SU-DHL-6 (cell line): ENCODE measurements around the gene SWT1.

Experiments
- H2AFZ ChIP-seq: fragments of 200-600 bp; sonication (generic); 2 replicates; pipeline ENCODE4 v1.6.1; 2014; ENCODE audit warnings: low read depth, mild to moderate bottlenecking, moderate library complexity, mixed read lengths, antibody characterized with exemption, low read length; ENCODE audit not compliant: severe bottlenecking
- H3F3A ChIP-seq: fragments of 200-600 bp; shearing (Covaris generic); 2 replicates; pipeline ENCODE4 v1.6.0; 2016; ENCODE audit warnings: antibody characterized with exemption, mild to moderate bottlenecking; ENCODE audit not compliant: insufficient read depth
- H3K27ac ChIP-seq: fragments of 200-600 bp; sonication (generic); 2 replicates; pipeline ENCODE4 v1.5.1; 2016; ENCODE audit warnings: low read depth, mild to moderate bottlenecking, low read length, moderate library complexity, mixed read lengths
- H3K27me3 ChIP-seq: fragments of 200-600 bp; sonication (generic), shearing (Covaris generic); 2 replicates; pipeline ENCODE4 v1.6.0; 2014; ENCODE audit warnings: mild to moderate bottlenecking, low read length
- H3K36me3 ChIP-seq: fragments of 200-600 bp; sonication (generic); 2 replicates; pipeline ENCODE4 v1.6.1; 2014; ENCODE audit warnings: mild to moderate bottlenecking, low read length, mixed read lengths
- H3K4me2 ChIP-seq: fragments of 300-600, 200-600 bp; shearing (Covaris generic), sonication (generic); 2 replicates; pipeline ENCODE4 v1.6.0; 2014; ENCODE audit warnings: low read length, low read depth, mild to moderate bottlenecking; ENCODE audit not compliant: poor library complexity, severe bottlenecking
- H3K4me3 ChIP-seq: fragments of 200-600 bp; sonication (generic); 2 replicates; pipeline ENCODE4 v1.5.1; 2014; ENCODE audit warnings: antibody characterized with exemption, low read length, mild to moderate bottlenecking, mixed read lengths; ENCODE audit not compliant: insufficient read depth, poor library complexity, severe bottlenecking
- H3K79me2 ChIP-seq: fragments of 200-600 bp; sonication (generic); 2 replicates; pipeline ENCODE4 v1.6.1; 2014; ENCODE audit warnings: mild to moderate bottlenecking, low read length, moderate library complexity; ENCODE audit not compliant: insufficient read depth
- H3K9ac ChIP-seq: fragments of 200-600 bp; sonication (generic); 2 replicates; pipeline ENCODE4 v1.7.0; 2014; ENCODE audit warnings: mild to moderate bottlenecking, low read length
- H3K9me2 ChIP-seq: fragments of 200-600 bp; sonication (generic); replicated peaks from 2 replicates; pipeline ENCODE4 v1.6.1; 2014; ENCODE audit warnings: low read length; ENCODE audit not compliant: insufficient read depth
- H3K9me3 ChIP-seq: fragments of 200-600 bp; sonication (generic); 2 replicates; pipeline ENCODE4 v1.6.1; 2014; ENCODE audit warnings: low read length, mixed read lengths; ENCODE audit not compliant: insufficient read depth
- H4K20me1 ChIP-seq: fragments of 200-600 bp; sonication (generic); 2 replicates; pipeline ENCODE4 v1.6.1; 2014; ENCODE audit warnings: low read depth, mild to moderate bottlenecking, antibody characterized with exemption, low read length, moderate library complexity, mixed read lengths
- EZH2phosphoT487 ChIP-seq: fragments of 200-600 bp; sonication (generic), shearing (Covaris generic); conservative IDR thresholded peaks from 2 replicates; pipeline ENCODE4 v1.6.1; 2018; ENCODE audit warnings: mild to moderate bottlenecking, antibody characterized with exemption, low read length, moderate library complexity, mixed read lengths
- TF ChIP-seq, protein P1 (sequence below): fragments of 200-600 bp; sonication (generic); IDR thresholded peaks from one replicate; pipeline ENCODE4 v1.5.1; 2017; ENCODE audit warnings: antibody characterized with exemption, mild to moderate bottlenecking, low read length, moderate library complexity; ENCODE audit not compliant: insufficient read depth, poor library complexity, severe bottlenecking

SWT1 gene

GRCh38 chr1:185263292-185263691 lies 106.3 kb downstream of the SWT1 start:
- Histone ChIP-seq H3K27me3 (no peaks in the 10 kb centered on the region), H3K4me3 (no peak overlapping the region), H3K79me2 (no peaks in the 10 kb centered on the region), H3F3A (no peaks in the 10 kb centered on the region), H3K9me2 (no peaks in the 10 kb centered on the region), H3K4me2 (no peak overlapping the region), H2AFZ (no peak overlapping the region), H4K20me1 (no peaks in the 10 kb centered on the region), H3K9me3 (no peaks in the 10 kb centered on the region), H3K36me3 (no peaks in the 10 kb centered on the region), H3K27ac (no peak overlapping the region), H3K9ac (no peak overlapping the region)
- TF ChIP-seq EZH2phosphoT487 = no peak
- TF ChIP-seq, protein P1, sequence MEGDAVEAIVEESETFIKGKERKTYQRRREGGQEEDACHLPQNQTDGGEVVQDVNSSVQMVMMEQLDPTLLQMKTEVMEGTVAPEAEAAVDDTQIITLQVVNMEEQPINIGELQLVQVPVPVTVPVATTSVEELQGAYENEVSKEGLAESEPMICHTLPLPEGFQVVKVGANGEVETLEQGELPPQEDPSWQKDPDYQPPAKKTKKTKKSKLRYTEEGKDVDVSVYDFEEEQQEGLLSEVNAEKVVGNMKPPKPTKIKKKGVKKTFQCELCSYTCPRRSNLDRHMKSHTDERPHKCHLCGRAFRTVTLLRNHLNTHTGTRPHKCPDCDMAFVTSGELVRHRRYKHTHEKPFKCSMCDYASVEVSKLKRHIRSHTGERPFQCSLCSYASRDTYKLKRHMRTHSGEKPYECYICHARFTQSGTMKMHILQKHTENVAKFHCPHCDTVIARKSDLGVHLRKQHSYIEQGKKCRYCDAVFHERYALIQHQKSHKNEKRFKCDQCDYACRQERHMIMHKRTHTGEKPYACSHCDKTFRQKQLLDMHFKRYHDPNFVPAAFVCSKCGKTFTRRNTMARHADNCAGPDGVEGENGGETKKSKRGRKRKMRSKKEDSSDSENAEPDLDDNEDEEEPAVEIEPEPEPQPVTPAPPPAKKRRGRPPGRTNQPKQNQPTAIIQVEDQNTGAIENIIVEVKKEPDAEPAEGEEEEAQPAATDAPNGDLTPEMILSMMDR = no peak

- H4K20me1 ChIP-seq = no peaks in the 10 kb centered on the region
- no peaks in the 10 kb centered on the region for H3K79me2 ChIP-seq
- no peak overlapping the region for H2AFZ ChIP-seq
- H3F3A ChIP-seq = no peaks in the 10 kb centered on the region
- no peaks in the 10 kb centered on the region for H3K27me3 ChIP-seq
- no peaks in the 10 kb centered on the region for H3K36me3 ChIP-seq
- no peaks in the 10 kb centered on the region for H3K9me3 ChIP-seq
- no peak overlapping the region for H3K9ac ChIP-seq
- H3K27ac ChIP-seq = no peak overlapping the region
- no peak for TF ChIP-seq EZH2phosphoT487
- TF ChIP-seq, protein P1 = no peak
- no peaks in the 10 kb centered on the region for H3K9me2 ChIP-seq
- H3K4me3 ChIP-seq = no peak overlapping the region
- H3K4me2 ChIP-seq = no peak overlapping the region
Observed at GRCh38 chr1:185263780-185264179, 106.8 kb downstream of the SWT1 start.

DNA sequence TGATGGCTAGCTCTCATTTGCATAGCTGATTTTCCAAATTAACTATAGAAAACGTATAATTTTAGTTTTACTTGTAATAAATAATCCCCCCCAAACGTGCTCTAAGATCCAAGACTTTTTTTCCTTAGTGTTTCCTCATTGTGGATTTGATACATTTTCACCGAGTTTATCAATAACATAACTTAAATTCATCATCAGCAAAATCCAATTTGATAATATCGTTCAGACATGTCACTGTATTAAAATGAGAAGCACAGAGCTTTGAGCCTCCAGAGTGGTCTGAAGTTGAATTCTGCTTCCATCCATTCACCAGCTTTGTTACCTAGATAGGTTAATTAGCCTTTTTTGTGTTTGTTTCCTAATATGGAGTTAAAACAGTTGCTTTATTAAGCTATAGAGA lies 108.3 kb downstream of the SWT1 start:
- H2AFZ ChIP-seq = no peak overlapping the region
- H3K79me2 ChIP-seq = no peaks in the 10 kb centered on the region
- H3K9ac ChIP-seq = no peak overlapping the region
- no peaks in the 10 kb centered on the region for H3K36me3 ChIP-seq
- no peaks in the 10 kb centered on the region for H3F3A ChIP-seq
- no peaks in the 10 kb centered on the region for H3K27me3 ChIP-seq
- H3K9me2 ChIP-seq = no peaks in the 10 kb centered on the region
- no peaks in the 10 kb centered on the region for H3K9me3 ChIP-seq
- no peak overlapping the region for H3K4me3 ChIP-seq
- no peak overlapping the region for H3K27ac ChIP-seq
- TF ChIP-seq EZH2phosphoT487 = no peak
- TF ChIP-seq, protein P1 = no peak
- H4K20me1 ChIP-seq = no peaks in the 10 kb centered on the region
- no peak overlapping the region for H3K4me2 ChIP-seq
